Fibroblast of lung (primary cell): ENCODE data around the gene PTPRM.

ENCODE experiments used
- CTCF ChIP-seq, 2 donors: IDR thresholded peaks in 1 of 2; conservative IDR thresholded peaks in 1 of 2; 1 replicate in 1 of 2; 2 replicates in 1 of 2; pipeline ENCODE4 v1.5.1; 2011 to 2012; ENCODE audit warnings: low read length in 2 of 2, control low read depth in 1 of 2, inconsistent platforms in 1 of 2, low read depth in 1 of 2, mild to moderate bottlenecking in 1 of 2
- EZH2 ChIP-seq: IDR thresholded peaks from 2 replicates; pipeline ENCODE4 v1.5.1; 2012; ENCODE audit warnings: low read length, control low read depth, mild to moderate bottlenecking; ENCODE audit errors: missing control alignments

- TF ChIP-seq CTCF (conservative IDR thresholded peaks at IDR 0.05 in 1 of 2, IDR thresholded peaks at IDR 0.05 in 1 of 2; ENCODE audit: low read depth in 1 of 2, low read length in 2 of 2) (no peak), EZH2 (no peak)
These were observed 114.2 kb downstream of the PTPRM start for GRCh38 chr18:7681298-7681697.
